Thyroid gland (tissue), 4 donors: Measurements from ENCODE around the gene EIF4E3. TPM values are rescaled to one million over a fixed set of nuclear protein-coding genes. Genes with fewer than 3 reads are reported as not detected.

Source experiments
- DNase-seq, 2 donors: peaks; one replicate each; pipeline ENCODE4 v3.0.0-alpha.2; 2019
- H3K27ac ChIP-seq, 3 donors: fragments of 200-600 bp; sonication (generic); 1 replicate in 2 of 3; 2 replicates in 1 of 3; pipeline ENCODE4 v1.5.1; 2016 to 2019; ENCODE audit warnings: mild to moderate bottlenecking in 1 of 3, moderate library complexity in 1 of 3
- H3K27me3 ChIP-seq: fragments of 200-600 bp; sonication (generic); one replicate; pipeline ENCODE4 v1.5.1; 2019
- H3K36me3 ChIP-seq, 2 donors: fragments of 200-600 bp; sonication (generic); one replicate each; pipeline ENCODE4 v1.5.1; 2016 to 2019
- H3K4me1 ChIP-seq, 2 donors: fragments of 200-600 bp; sonication (generic); one replicate each; pipeline ENCODE4 v1.5.1; 2017 to 2019
- H3K4me3 ChIP-seq, 3 donors: fragments of 200-600 bp; sonication (generic); replicated peaks in 1 of 3; 1 replicate in 2 of 3; 2 replicates in 1 of 3; pipeline ENCODE4 v1.5.1; 2016; ENCODE audit warnings: mild to moderate bottlenecking in 1 of 3
- H3K9me3 ChIP-seq: fragments of 200-600 bp; sonication (generic); one replicate; pipeline ENCODE4 v1.5.1; 2017
- CTCF ChIP-seq, 6 experiments: fragments of 200-600 bp in 3 of 6; fragments of 450-650 bp in 3 of 6; sonication (generic) in 3 of 6; IDR thresholded peaks; one replicate each; pipeline ENCODE4 v1.5.1; 2016 to 2019; ENCODE audit warnings: antibody characterized with exemption in 6 of 6, mild to moderate bottlenecking in 2 of 6, inconsistent platforms in 1 of 6, moderate library complexity in 1 of 6
- POLR2A ChIP-seq, 2 donors: fragments of 450-650 bp; IDR thresholded peaks; one replicate each; pipeline ENCODE4 v1.6.1; 2017; ENCODE audit warnings: antibody characterized with exemption in 2 of 2, mild to moderate bottlenecking in 2 of 2, moderate library complexity in 1 of 2
- WGBS, 2 donors: methylation state at CpG; one replicate each; pipeline ENCODE4 v1.1.5; 2017; 5-methylcytosine and 5-hydroxymethylcytosine counted together
- intact Hi-C: fragments of 100-400 bp; cut with DNase I; formaldehyde crosslinking; loops from one replicate; pipeline ENCODE4 v1.15.1; 2023
- total RNA-seq, 4 donors: library from RNA; depleted of rRNA; stranded (reverse); fragments of >200 nt; gene quantifications; one replicate each; pipeline ENCODE4 v1.2.3, GENCODE V29; 2016

EIF4E3 gene
- total RNA-seq, 4 donors from 2014 or later, result 18.4 to 26.6 (median 26.0) TPM

GRCh38 chr3:71693641-71694040 is 31.6 kb downstream of the EIF4E3 start:
- DNase-seq, result peak; percentile 72 to 79
- no peak overlapping the region for H3K4me3 ChIP-seq
- intact Hi-C loops, result no loop called here
- no peaks in the 10 kb centered on the region for H3K9me3 ChIP-seq
- H3K4me1 ChIP-seq, result peaks cover 43 to 58% of the 10 kb centered on the region in 2 donors
- peak overlapping the region; percentile 85 to 95 (median 91) for H3K27ac ChIP-seq
- 15 to 26% methylated on average over 8 of the region's 8 CpGs for WGBS, 2 donors
- no peak for TF ChIP-seq CTCF (IDR thresholded peaks at IDR 0.05)
- TF ChIP-seq POLR2A (IDR thresholded peaks at IDR 0.05), result peak in 1 of 2 donors; percentile 29
- H3K36me3 ChIP-seq, result no peaks in the 10 kb centered on the region
- no peaks in the 10 kb centered on the region for H3K27me3 ChIP-seq

GRCh38 chr3:71692139-71692538 is 33.1 kb downstream of the EIF4E3 start:
- WGBS, 2 donors, result 95 to 97% methylated on average over 1 of the region's 1 CpG
- peaks cover 43 to 64% of the 10 kb centered on the region in 2 donors for H3K4me1 ChIP-seq

GRCh38 chr3:71690341-71690841 is 34.8 kb downstream of the EIF4E3 start:
- Histone ChIP-seq H3K4me3 (no peak overlapping the region), H3K4me1 (peaks cover 43 to 64% of the 10 kb centered on the region in 2 donors)

More at GRCh38 chr3:71692139-71692538, 33.1 kb downstream of the EIF4E3 start:
- Histone ChIP-seq H3K9me3 (no peaks in the 10 kb centered on the region), H3K36me3 (no peaks in the 10 kb centered on the region), H3K4me3 (no peak overlapping the region), H3K27ac (peak overlapping the region; percentile 85 to 95 (median 91)), H3K27me3 (no peaks in the 10 kb centered on the region)
- TF ChIP-seq POLR2A (IDR thresholded peaks at IDR 0.05), result no peak
- DNase-seq, result no peak
- intact Hi-C loops, result no loop called here

GRCh38 chr3:71689291-71689690 is 35.9 kb downstream of the EIF4E3 start:
- Histone ChIP-seq H3K27me3 (no peaks in the 10 kb centered on the region), H3K36me3 (no peaks in the 10 kb centered on the region), H3K4me3 (no peak overlapping the region), H3K9me3 (no peaks in the 10 kb centered on the region), H3K4me1 (peaks cover 44 to 64% of the 10 kb centered on the region in 2 donors), H3K27ac (peak overlapping the region in 2 of 3 donors; percentile 71 to 95)
- WGBS, 2 donors, result 95 to 98% methylated on average over 3 of the region's 3 CpGs
- intact Hi-C loops, result no loop called here
- no peak for DNase-seq
- TF ChIP-seq POLR2A (IDR thresholded peaks at IDR 0.05), result no peak
- TF ChIP-seq CTCF (IDR thresholded peaks at IDR 0.05), result no peak

More at GRCh38 chr3:71690341-71690841, 34.8 kb downstream of the EIF4E3 start:
- Histone ChIP-seq H3K36me3 (no peaks in the 10 kb centered on the region), H3K27ac (peak overlapping the region; percentile 61 to 95 (median 71)), H3K27me3 (no peaks in the 10 kb centered on the region), H3K9me3 (no peaks in the 10 kb centered on the region)
- DNase-seq, result peak; percentile 59 to 62
- WGBS, 2 donors, result 12 to 18% methylated on average over 4 of the region's 4 CpGs
- intact Hi-C loops, result no loop called here
- TF ChIP-seq POLR2A (IDR thresholded peaks at IDR 0.05) (no peak), CTCF (IDR thresholded peaks at IDR 0.05) (no peak)

- Histone ChIP-seq H3K36me3 (no peaks in the 10 kb centered on the region), H3K4me3 (no peak overlapping the region), H3K27me3 (no peaks in the 10 kb centered on the region), H3K9me3 (no peaks in the 10 kb centered on the region), H3K4me1 (peaks cover 37 to 55% of the 10 kb centered on the region in 2 donors), H3K27ac (no peak overlapping the region)
- 91 to 93% methylated on average over 1 of the region's 1 CpG for WGBS, 2 donors
- TF ChIP-seq POLR2A (IDR thresholded peaks at IDR 0.05), result no peak
- no peak for TF ChIP-seq CTCF (IDR thresholded peaks at IDR 0.05)
- intact Hi-C loops, result no loop called here
- DNase-seq, result no peak
Observed at GRCh38 chr3:71688121-71688520, 37.1 kb downstream of the EIF4E3 start.
